OCI-M2 (cell line): ENCODE data around the gene TCIRG1.

ENCODE experiments used
- DNase-seq: peaks from one replicate; lab custom pipeline; 2025; ENCODE audit not compliant: unreplicated experiment; lab: John Stamatoyannopoulos, UW

TCIRG1 gene

DNA sequence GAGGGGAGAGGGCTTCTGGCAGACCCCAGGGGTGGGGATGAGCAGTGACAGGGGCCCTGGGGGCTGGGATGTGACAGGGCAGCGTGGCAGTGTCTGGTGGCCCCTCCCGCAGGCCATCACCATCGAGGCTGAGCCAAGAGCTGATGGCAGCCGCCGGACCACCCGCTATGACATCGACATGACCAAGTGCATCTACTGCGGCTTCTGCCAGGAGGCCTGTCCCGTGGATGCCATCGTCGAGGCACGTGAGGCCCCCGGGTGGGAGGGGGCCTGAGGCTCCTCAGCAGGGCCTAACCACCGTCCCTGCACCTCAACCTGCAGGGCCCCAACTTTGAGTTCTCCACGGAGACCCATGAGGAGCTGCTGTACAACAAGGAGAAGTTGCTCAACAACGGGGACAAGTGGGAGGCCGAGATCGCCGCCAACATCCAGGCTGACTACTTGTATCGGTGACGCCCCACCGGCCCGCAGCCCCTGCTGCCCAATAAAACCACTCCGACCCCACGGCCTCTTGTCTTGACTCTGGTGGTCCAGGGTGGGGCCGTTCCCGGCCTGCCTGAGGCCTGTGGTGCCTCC lies 2.6 kb upstream of the TCIRG1 start:
- no peak for DNase-seq

DNA sequence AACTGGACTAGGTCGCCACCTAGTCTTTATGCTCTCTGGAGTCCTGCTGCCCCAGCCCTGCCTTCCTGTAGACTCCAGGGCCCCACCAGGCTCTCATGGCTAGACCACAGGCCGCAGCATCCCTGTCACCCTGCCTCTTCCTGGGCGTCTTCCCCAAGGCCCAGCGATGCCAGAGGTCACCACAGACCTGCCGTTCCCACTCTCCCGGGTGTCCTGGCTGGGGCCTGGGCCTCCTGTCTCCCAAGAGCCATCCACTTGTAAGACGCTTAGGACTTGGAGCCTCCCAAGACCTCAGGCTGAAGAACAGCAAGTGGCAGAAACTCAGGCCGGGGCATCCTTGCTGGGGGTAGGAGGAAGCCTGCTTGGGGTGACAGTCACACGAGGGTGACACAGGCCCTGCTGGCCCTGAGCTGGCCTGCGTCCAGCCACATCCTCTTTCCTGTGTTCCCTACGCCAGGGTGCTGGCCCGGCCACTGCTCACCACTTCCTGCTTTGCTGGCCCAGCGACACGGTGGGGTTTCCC lies 2.0 kb upstream of the TCIRG1 start:
- DNase-seq, result no peak

DNA sequence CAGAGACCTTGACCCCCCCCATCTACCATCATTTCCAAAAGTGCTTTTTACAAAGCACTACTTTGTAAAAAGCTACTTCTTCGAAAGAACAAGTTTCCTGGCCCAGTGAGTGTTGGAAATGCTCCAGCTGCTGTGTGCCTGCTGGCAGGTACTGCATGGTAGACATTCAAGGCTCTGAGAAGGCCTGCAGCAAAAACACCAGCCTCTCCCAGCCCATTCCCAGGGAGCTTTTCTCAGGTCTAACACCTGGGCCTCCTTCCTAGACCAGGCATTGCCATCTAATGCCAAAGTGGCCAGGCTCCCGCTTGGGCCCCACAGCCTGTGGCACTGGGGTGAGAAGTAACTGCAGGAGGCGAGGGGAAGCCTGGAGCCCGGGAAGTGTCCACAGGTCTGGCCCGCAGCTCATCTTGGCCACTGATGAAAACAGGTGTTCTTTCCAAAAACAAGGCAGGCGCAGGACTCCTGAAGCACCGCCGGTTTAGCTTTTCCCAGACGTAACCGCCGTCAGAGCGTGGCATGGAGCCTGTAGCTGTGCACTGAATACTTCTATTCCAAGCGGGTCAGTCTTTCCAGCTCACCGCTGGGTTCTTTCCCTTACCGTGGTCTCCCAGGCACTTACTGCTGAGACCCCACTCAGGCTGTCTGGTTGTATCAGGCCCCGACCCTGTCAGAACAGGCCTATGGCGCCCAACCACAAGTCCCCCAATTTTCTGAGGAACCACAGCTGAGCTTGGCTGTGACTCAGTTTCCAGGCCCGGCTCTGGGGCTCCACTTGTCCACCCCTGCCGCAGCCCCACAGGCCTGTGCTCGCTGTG lies 1.2 kb upstream of the TCIRG1 start:
- DNase-seq, result no peak

DNA sequence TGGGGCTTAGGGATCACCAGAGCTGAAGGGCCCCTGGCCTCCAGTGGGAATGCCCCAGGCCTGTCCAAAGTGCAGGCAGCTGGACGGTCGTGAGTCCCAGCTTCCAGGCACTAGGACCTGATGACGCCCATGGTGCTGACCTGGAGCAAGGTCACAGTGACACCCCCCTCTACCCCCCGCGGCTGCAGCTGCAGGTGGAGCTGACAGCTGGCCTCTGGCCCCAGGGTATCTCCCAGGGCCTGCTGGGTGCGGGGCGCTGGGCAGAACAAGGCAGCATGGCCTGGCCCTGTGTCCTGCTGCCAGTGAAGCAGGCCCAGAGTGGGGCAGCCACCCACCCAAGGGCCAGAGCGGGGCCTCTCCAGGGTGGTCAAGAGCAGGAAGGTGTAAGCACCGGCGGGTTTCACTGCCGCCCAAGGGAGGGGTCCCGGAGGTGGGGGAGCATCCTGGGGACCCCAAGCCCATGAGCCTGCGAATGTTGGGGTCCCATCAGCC lies 553 bp upstream of the TCIRG1 start:
- DNase-seq, result no peak

DNA sequence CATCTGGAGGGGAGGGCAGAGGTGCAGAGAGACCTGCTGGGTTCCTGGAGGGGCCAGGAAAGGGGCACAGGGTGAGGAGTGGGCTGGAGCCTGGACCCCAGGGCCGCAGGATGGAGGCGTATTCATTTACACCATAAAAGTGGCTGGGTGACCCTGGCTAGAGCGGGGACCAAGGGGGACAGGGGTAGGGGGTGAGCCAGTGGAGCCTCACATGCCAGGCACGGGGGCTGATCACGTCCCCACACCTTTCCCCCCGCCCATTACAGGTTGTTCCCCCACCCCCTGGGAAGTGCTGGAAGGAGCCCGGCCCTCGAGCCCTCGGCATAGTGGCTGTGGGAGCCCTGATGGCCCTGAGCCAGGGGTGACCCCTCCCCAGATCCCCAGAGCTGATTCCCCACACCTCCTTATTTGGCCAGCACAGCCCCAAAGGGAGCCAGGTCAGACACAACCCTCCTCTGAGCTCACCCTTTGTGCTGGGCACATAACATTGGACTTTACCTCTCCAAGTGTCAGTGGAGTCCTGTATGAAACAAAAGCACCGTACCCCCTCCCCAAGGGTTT lies 781 bp downstream of the TCIRG1 start:
- DNase-seq, result no peak

DNA sequence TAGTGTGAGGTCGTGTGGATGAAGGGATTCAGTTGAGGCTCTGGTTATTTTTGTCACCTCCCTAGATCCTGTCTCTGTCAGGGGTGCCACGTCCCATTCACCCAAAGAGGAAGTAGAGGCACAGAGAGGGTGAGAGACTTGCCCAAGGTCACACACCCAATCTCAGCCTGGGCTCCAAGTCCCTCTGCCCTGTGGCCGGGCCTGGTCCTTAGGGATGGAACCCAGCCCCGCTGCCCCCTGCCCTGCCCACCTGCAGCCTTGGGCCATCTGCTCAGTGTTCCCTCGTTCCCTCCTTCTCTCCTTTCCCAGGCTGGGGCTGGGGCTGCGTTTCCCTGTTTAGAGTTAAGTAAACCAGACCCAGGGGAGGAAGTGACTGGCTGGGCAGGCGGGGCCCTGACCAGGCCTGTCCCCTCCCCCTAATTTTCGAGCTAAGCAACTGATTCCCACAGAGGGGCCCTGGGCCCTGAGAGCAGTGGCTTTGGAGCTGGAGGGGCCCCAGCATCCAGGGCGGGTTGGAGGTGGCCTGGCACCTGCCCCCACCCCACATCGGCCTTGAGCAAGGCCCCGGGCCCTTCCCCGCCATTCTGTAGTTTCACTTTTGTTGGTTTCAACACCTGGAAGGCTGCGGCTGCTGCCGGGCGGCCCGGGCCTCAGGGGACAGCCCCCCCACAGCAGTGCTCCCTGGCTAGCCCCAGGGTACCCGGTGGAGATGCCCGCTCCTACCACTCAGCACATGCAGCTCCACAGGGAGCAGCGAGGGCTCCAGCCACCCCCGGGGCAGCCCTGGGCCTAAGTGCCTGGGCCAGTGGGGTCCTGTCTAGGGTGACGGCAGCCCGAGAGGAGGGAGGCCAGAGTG lies 1.5 kb downstream of the TCIRG1 start:
- no peak for DNase-seq

DNA sequence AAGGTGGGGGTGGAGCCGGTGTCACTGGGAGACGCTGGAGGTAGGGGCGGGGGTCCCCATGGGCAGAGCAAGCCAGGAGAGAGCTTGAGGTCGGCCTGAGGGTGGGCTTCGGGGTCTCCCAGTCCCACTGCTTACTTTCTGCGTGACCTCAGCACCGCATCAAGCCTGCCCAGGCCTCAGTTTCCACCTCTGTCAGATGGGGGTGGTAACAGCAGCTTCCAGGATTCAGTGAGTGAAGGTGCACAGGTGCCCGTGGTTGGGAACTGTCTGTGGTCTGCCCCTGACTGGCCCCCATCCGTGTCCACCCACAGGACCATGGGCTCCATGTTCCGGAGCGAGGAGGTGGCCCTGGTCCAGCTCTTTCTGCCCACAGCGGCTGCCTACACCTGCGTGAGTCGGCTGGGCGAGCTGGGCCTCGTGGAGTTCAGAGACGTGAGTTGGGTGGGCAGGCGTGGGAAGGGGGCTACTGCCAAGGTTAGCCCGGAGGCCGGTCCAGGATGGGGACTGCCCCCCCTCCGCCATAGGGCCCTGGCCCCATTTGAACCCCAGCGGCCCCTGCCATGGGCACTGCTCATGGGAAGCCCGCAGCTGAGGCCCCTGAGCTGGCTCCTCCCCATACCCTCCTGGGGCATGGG lies 2.2 kb downstream of the TCIRG1 start:
- DNase-seq, result no peak

DNA sequence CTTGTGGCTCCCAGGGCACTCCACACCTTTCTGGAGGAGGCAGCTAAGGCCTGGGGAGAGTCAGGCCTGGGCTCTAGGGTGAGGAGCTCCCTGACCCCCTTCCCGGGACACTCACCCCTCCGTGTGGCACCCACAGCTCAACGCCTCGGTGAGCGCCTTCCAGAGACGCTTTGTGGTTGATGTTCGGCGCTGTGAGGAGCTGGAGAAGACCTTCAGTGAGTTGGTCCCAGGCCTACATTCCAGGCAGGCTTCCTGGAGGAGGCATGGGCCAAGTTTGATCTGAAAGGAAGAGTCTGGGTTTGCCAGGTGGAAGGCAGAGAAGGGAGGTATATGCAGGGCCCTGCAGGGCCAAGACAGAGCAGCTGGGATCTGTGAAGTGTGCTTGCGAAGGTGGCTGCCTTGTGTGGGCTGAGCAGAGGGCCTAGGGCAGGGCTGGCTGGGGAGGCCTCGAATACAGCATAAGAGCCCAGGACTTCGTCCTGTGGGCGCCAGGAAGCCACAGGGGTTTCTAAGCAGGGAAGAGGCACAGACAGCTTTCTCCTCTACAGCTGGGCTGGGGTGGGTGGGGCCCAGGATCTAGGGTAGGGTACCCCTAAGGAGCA lies 2.9 kb downstream of the TCIRG1 start:
- DNase-seq, result no peak

DNA sequence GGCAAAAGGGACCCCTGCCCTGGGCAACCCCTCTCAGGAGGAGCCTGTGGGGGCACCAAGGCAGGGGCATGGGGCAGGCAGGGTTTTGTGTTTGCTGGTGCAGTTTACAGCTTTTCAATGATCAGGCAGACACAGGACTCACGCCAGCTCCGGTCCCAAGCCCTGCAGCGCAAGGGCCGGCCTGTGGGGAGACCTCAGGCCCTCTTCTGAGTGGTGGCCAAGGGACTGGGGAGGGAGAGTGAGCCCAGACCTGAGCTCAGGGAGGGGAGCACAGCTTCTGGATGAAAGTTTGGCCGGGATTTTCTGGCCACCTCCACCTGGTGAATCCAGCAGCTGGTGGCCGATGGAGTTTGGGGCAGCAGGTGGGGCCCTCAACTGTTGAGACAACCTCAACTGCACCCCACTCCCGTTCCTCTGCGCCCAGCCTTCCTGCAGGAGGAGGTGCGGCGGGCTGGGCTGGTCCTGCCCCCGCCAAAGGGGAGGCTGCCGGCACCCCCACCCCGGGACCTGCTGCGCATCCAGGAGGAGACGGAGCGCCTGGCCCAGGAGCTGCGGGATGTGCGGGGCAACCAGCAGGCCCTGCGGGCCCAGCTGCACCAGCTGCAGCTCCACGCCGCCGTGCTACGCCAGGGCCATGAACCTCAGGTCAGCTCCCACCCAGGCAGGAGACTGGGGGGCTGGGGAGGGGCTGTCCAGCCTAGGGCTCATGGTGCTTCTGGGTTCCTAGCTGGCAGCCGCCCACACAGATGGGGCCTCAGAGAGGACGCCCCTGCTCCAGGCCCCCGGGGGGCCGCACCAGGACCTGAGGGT lies 3.6 kb downstream of the TCIRG1 start:
- DNase-seq, result no peak

DNA sequence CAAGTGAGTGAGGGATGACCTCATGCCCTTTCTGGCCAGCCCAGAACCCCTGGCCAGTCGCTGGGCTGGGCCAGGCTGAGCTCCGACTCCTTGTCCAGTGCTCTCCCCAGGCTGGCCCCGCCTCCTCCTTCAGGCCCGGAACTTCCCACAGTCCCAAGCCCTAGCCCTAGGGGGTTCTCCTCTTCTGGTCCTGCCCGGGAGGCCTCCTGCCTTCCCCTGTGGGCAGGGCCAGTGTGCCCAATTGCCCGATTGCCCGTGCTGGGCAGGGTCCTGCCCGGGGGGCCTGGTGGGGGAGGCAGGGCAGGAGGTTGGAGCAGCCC lies 4.2 kb downstream of the TCIRG1 start:
- no peak for DNase-seq

DNA sequence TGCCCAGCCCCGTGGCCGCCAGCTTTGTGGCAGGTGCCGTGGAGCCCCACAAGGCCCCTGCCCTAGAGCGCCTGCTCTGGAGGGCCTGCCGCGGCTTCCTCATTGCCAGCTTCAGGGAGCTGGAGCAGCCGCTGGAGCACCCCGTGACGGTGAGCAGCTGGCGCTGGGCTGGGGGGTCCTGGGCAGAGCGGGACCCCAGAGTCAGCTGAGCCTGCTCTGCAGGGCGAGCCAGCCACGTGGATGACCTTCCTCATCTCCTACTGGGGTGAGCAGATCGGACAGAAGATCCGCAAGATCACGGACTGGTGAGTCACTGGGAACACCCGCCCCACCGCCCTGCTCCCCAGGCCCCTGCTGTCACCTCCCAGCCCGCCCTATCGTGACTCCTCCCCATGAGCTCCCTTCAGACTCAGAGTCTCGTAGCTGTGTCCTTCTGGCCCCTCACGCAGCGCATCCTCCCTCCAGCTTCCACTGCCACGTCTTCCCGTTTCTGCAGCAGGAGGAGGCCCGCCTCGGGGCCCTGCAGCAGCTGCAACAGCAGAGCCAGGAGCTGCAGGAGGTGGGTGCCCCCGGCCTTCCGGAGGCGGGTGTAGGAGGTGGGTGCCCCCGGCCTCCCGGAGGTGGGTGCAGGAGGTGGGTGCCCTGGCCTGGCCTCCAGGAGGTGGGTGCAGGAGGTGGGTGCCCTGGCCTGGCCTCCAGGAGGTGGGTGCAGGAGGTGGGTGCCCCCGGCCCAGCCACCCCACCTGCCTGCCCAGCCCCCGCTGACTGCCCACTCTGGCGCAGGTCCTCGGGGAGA lies 4.7 kb downstream of the TCIRG1 start:
- no peak for DNase-seq

DNA sequence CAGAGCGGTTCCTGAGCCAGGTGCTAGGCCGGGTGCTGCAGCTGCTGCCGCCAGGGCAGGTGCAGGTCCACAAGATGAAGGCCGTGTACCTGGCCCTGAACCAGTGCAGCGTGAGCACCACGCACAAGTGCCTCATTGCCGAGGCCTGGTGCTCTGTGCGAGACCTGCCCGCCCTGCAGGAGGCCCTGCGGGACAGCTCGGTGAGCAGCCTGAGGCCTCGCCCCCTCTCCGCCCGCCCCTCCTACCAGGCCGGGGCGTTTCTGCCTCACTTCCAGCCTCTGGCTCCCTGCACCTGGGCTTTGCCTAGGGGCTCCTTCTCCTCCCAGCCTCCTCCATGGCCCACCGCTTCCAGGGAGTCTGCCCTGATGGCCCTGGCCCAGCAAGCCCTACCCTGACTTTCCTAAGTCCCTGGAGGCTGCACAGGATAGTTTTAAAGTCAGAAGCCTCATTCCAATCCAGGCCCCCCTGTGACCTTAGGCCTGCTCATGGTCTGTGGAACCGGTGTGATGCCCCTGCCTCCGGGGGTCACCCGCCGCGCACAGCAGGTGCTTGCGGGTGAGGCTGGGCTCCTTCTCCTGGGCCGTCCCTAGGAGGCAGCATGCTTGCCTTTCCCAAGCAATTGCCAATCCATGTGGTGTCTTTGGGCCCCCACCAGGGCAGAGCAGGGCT lies 5.5 kb downstream of the TCIRG1 start:
- no peak for DNase-seq

DNA sequence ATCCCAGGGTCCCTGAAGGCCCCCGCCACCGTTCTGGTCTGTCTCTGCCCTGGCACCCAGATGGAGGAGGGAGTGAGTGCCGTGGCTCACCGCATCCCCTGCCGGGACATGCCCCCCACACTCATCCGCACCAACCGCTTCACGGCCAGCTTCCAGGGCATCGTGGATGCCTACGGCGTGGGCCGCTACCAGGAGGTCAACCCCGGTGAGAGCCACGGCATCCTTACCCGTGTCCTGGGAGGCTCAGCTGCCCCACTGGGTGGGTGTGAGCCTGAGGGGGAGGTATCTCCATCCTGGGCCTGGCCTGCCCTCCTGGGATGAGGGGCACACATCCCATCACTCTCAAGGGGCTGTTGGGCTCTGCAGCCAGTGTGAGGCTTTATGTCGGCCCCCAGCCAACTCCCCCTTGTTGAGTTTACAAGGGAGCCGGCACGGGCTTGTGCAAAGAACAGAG lies 6.1 kb downstream of the TCIRG1 start:
- no peak for DNase-seq

DNA sequence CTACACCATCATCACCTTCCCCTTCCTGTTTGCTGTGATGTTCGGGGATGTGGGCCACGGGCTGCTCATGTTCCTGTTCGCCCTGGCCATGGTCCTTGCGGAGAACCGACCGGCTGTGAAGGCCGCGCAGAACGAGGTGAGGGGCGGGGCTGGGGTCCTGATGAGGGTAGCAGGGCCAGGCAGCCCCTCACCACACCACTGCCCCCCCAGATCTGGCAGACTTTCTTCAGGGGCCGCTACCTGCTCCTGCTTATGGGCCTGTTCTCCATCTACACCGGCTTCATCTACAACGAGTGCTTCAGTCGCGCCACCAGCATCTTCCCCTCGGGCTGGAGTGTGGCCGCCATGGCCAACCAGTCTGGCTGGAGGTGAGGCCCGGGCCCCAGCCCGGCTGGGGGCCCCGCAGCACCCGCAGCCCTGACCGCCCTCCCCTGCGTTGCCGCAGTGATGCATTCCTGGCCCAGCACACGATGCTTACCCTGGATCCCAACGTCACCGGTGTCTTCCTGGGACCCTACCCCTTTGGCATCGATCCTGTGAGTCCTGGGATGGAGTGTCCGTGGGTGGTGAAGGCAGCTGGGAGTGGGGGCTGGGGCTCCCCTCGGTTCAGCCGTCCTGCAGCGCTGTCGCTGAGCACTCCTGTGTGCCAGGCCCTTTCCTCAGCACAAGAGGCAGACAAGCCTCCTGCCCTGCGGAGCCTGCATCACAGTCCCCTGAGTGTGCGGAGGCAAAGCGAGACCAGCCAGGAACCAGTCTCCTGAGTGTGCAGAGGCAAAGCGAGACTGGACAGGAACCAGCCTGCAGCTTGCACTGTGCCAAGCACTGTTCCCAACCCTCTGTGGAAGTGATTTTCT lies 8.8 kb downstream of the TCIRG1 start:
- DNase-seq, result no peak

DNA sequence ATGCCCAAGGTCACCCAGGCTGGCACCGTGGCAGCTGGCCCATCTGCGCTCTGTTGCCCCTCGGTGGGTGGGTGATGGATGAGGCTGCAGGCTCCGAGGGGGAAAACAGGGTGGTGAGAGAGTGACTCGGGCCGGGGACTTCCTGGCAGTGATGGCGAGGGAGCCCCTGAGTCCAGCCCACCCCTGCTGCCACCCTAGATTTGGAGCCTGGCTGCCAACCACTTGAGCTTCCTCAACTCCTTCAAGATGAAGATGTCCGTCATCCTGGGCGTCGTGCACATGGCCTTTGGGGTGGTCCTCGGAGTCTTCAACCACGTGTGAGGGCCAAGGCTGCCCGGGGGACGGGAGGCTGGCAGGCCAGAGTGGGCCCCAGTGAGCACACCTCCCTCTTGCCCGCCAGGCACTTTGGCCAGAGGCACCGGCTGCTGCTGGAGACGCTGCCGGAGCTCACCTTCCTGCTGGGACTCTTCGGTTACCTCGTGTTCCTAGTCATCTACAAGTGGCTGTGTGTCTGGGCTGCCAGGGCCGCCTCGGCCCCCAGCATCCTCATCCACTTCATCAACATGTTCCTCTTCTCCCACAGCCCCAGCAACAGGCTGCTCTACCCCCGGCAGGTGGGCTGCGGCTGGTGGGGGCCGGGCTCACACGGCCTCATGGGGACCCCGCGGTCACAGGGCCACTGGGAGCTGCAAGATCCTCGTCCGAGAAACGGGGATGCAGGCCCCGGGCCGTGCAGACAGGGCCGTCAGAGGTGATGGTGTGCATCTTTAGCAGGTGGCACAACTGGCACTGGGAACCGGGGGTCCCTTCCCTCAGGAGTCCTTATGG lies 10.1 kb downstream of the TCIRG1 start:
- DNase-seq, result no peak
